Keratinocyte (primary cell): ENCODE measurements around the gene TPCN2. TPM values are rescaled to one million over a fixed set of nuclear protein-coding genes. Genes with fewer than 3 reads are reported as not detected.
A peak's percentile ranks its signal among the peaks of the same experiment; 100 is the strongest.

Experiments
- DNase-seq: peaks from one replicate; pipeline ENCODE4 v3.0.0-alpha.2; 2011; ENCODE audit warnings: low read depth, missing footprints, low spot score
- FAIRE-seq: peaks from 2 replicates; lab custom pipeline; 2011; peaks lifted over from hg19 to GRCh38; lab: Jason Lieb, UNC
- H2AFZ ChIP-seq: 2 replicates; pipeline ENCODE4 v1.6.0; 2012; ENCODE audit warnings: low read length, control low read depth, inconsistent platforms; ENCODE audit not compliant: control insufficient read depth
- H3K27ac ChIP-seq: 2 replicates; pipeline ENCODE4 v1.5.1; 2011; ENCODE audit warnings: low read length; ENCODE audit not compliant: control insufficient read depth, insufficient read depth
- H3K27me3 ChIP-seq: 3 replicates; pipeline ENCODE4 v1.6.0; 2011; ENCODE audit warnings: low read length; ENCODE audit not compliant: control insufficient read depth, insufficient read depth; ENCODE audit errors: extremely low read depth
- H3K36me3 ChIP-seq, 2 experiments: 2 replicates in 1 of 2; 3 replicates in 1 of 2; pipeline ENCODE4 v1.5.1; 2011; ENCODE audit warnings: low read length in 2 of 2, mild to moderate bottlenecking in 1 of 2; ENCODE audit not compliant: control insufficient read depth in 2 of 2, insufficient read depth in 2 of 2; ENCODE audit errors: extremely low read depth in 1 of 2
- H3K4me1 ChIP-seq: 3 replicates; pipeline ENCODE4 v1.5.1; 2011; ENCODE audit warnings: low read length; ENCODE audit not compliant: control insufficient read depth, insufficient read depth; ENCODE audit errors: extremely low read depth
- H3K4me2 ChIP-seq: 3 replicates; pipeline ENCODE4 v1.6.0; 2011; ENCODE audit warnings: low read depth, low read length; ENCODE audit not compliant: control insufficient read depth, insufficient read depth; ENCODE audit errors: extremely low read depth
- H3K4me3 ChIP-seq, 3 experiments: fragments of 200-600 bp in 1 of 3; sonication (generic) in 1 of 3; 2 replicates in 2 of 3; 3 replicates in 1 of 3; pipeline ENCODE4 v1.5.1; 2011 to 2016; ENCODE audit warnings: low read length in 3 of 3, mild to moderate bottlenecking in 3 of 3, control low read depth in 2 of 3, inconsistent platforms in 1 of 3, low read depth in 1 of 3, mixed read lengths in 1 of 3, mixed run types in 1 of 3, moderate library complexity in 1 of 3; ENCODE audit not compliant: control insufficient read depth in 2 of 3, insufficient read depth in 2 of 3; ENCODE audit errors: extremely low read depth in 1 of 3
- H3K79me2 ChIP-seq: 2 replicates; pipeline ENCODE4 v1.6.0; 2012; ENCODE audit warnings: low read length; ENCODE audit not compliant: control insufficient read depth, insufficient read depth
- H3K9ac ChIP-seq: 3 replicates; pipeline ENCODE4 v1.6.0; 2011; ENCODE audit warnings: low read length; ENCODE audit not compliant: control insufficient read depth, insufficient read depth; ENCODE audit errors: extremely low read depth
- H3K9me1 ChIP-seq: 3 replicates; pipeline ENCODE4 v1.6.0; 2011; ENCODE audit warnings: low read length; ENCODE audit not compliant: control insufficient read depth, insufficient read depth; ENCODE audit errors: extremely low read depth
- H3K9me3 ChIP-seq: 2 replicates; pipeline ENCODE4 v1.5.1; 2012; ENCODE audit warnings: low read depth, low read length; ENCODE audit not compliant: control insufficient read depth
- H4K20me1 ChIP-seq: 3 replicates; pipeline ENCODE4 v1.6.0; 2011; ENCODE audit warnings: low read length; ENCODE audit not compliant: control insufficient read depth, insufficient read depth; ENCODE audit errors: extremely low read depth
- EZH2 ChIP-seq: IDR thresholded peaks from one replicate; pipeline ENCODE4 v1.6.1; 2012; ENCODE audit warnings: inconsistent platforms, mild to moderate bottlenecking, low read length, moderate library complexity
- dilution Hi-C: fragments of 300-500 bp; cut with MboI; formaldehyde crosslinking; loops from one replicate; pipeline ENCODE4 v1.7.0; 2020; ENCODE audit warnings: low sequenced_read_pairs; ENCODE audit not compliant: extremely low pct_ligation_motif_present
- polyA plus RNA-seq, 5 experiments: library from polyadenylated mRNA; depleted of rRNA in 3 of 5; stranded (reverse) in 3 of 5; stranded (forward) in 1 of 5; unstranded in 1 of 5; fragments of >200 nt; gene quantifications; 1 replicate in 1 of 5; 2 replicates in 3 of 5; 3 replicates in 1 of 5; pipeline versions ENCODE4 v1.2.1 to v1.2.3, GENCODE V29; 2011 to 2012; ENCODE audit warnings: missing spikeins in 2 of 5, low read depth in 1 of 5, low replicate concordance in 1 of 5
- TF ChIP-seq, protein P1 (sequence below), 3 experiments: IDR thresholded peaks in 1 of 3; conservative IDR thresholded peaks in 1 of 3; optimal IDR thresholded peaks in 1 of 3; 2 replicates in 2 of 3; 3 replicates in 1 of 3; pipeline versions ENCODE3 to v1.5.1; 2011; ENCODE audit warnings: low read length in 3 of 3, mild to moderate bottlenecking in 3 of 3, moderate library complexity in 2 of 3, control low read depth in 1 of 3, inconsistent platforms in 1 of 3; ENCODE audit not compliant: insufficient read depth in 2 of 3; ENCODE audit errors: extremely low read depth in 1 of 3

The TPCN2 gene
- polyA plus RNA-seq, 1 donor (not counting 4 experiments of a cell fraction or from before 2014, with no cell fraction given): 7.7 TPM

DNA sequence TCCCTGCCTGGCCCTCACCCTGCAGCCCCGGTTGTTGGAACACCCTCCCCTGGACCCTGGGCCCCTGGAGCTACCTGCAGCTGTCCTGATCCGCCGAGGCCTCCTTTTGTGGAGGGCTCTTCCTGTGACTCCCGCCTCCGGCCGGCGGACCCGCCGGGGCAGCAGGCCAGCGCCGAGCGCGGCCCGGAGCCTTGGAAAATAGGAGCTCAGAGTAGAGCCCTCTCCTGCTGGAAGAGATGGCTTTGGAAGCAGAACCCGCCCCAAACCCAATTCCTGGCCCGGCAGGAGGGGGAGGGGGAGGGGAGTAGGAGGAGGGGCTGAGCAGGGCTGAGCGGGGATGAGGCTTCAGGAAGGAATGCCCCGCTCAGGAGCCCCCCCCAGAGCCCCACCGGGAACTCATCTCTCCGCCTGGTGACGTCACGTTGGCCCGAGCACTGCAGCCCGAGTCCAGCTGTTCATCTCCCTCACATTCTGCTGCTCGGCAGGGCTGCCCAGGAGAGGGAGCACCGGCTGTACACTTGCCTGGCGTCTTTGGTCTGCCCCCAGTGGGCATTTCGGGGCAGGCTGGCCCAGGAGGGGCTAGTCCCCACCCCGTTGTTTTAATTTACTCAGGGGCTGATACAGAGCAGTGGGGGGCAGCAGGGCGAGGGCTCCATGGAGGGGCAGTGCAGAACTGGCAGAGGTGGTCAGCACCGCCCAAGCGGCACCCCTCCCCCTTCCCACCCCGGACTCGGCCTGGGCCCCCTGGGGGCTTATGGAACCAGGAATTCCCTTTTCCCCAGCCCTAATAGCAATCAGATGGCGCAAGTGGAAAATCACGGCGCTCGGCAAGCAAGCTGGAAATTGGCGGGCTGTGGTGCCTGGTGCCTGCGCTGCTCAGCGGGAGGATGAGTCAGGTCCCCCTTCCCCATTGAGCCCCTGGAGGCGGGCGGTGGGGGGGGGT lies 35.5 kb upstream of the TPCN2 start, which contains the start of gene MRGPRF:
MRGPRF (minus strand) TSS at position 238 of the 943 bp plus-strand sequence. CDS start 3,345 bp downstream, outside the sequence.
- H3K4me3 ChIP-seq: no peak within 1 kb of the TSS
- no peak within 1 kb of the TSS for H3K9ac ChIP-seq
- H2AFZ ChIP-seq: no peak within 1 kb of the TSS
- FAIRE-seq (no peak), DNase-seq (no peak)
- H3K36me3 ChIP-seq: no peaks in the 10 kb centered on the region
- H3K27ac ChIP-seq: no peak within 1 kb of the TSS
- H3K27me3 ChIP-seq: peaks cover 30% of the 10 kb centered on the region
- peaks cover 4% of the 10 kb centered on the region for H3K9me1 ChIP-seq
- peaks cover 30% of the 10 kb centered on the region for H3K4me1 ChIP-seq
- no peaks in the 10 kb centered on the region for H3K9me3 ChIP-seq
- H4K20me1 ChIP-seq: no peaks in the 10 kb centered on the region
- H3K4me2 ChIP-seq: no peak within 1 kb of the TSS
- no peaks in the 10 kb centered on the region for H3K79me2 ChIP-seq
- TF ChIP-seq EZH2: no peak
- TF ChIP-seq, protein P1, sequence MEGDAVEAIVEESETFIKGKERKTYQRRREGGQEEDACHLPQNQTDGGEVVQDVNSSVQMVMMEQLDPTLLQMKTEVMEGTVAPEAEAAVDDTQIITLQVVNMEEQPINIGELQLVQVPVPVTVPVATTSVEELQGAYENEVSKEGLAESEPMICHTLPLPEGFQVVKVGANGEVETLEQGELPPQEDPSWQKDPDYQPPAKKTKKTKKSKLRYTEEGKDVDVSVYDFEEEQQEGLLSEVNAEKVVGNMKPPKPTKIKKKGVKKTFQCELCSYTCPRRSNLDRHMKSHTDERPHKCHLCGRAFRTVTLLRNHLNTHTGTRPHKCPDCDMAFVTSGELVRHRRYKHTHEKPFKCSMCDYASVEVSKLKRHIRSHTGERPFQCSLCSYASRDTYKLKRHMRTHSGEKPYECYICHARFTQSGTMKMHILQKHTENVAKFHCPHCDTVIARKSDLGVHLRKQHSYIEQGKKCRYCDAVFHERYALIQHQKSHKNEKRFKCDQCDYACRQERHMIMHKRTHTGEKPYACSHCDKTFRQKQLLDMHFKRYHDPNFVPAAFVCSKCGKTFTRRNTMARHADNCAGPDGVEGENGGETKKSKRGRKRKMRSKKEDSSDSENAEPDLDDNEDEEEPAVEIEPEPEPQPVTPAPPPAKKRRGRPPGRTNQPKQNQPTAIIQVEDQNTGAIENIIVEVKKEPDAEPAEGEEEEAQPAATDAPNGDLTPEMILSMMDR (optimal IDR thresholded peaks at IDR 0.05 in 1 of 3, IDR thresholded peaks at IDR 0.05 in 1 of 3, conservative IDR thresholded peaks at IDR 0.05 in 1 of 3; ENCODE audit: extremely low read depth in 1 of 3, insufficient read depth in 2 of 3, low read length in 3 of 3): peak; percentile 20 to 50 (median 42)
- dilution Hi-C loops: no loop called here

DNA sequence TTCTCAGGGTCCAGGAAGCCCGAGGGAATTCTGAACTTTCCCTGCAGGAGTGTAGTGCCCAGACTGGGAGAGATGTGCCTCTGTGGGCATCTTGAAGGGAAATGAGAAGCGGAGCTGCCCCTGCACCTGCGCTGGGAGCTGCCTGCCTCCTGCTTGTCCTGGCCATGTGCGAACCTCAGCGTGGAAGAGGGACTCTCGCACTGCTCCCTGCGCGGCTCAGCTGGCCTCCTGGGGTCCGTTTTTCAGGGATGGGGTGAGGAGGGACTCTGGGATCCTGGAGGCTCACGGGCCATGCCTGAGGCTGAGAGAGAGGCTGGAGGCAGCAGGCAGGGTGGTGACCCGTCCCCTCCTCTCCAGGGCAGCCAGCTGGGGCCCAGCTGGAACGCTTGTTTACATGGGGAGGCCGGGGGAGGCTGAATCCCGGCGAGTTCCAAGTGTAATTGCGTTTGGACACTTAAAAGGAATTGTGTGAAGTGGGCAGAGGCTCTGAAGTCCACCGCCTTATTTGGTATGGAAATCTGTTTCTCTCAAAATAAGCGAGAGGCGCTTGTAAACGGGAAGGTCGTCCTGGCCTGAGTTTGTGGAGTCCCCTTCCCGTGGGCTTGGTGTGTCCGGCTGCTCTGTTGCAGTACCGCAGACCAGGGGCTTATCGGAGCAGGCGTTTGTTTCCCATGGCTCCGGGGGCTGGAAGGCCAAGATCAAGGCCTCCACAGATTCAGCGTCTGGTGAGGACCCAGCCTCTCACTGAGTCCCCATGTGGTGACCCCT lies 34.5 kb upstream of the TPCN2 start:
- no peak overlapping the region for H3K4me2 ChIP-seq
- peaks cover under 1% of the 10 kb centered on the region for H3K9me1 ChIP-seq
- dilution Hi-C loops: no loop called here
- H3K79me2 ChIP-seq: no peaks in the 10 kb centered on the region
- DNase-seq (no peak), FAIRE-seq (no peak)
- no peaks in the 10 kb centered on the region for H4K20me1 ChIP-seq
- TF ChIP-seq, protein P1 (optimal IDR thresholded peaks at IDR 0.05 in 1 of 3, IDR thresholded peaks at IDR 0.05 in 1 of 3, conservative IDR thresholded peaks at IDR 0.05 in 1 of 3; ENCODE audit: extremely low read depth in 1 of 3, insufficient read depth in 2 of 3, low read length in 3 of 3): no peak
- TF ChIP-seq EZH2: no peak
- no peak overlapping the region for H3K9ac ChIP-seq
- no peaks in the 10 kb centered on the region for H3K36me3 ChIP-seq
- H2AFZ ChIP-seq: no peak overlapping the region
- H3K4me3 ChIP-seq: no peak overlapping the region
- peaks cover 31% of the 10 kb centered on the region for H3K27me3 ChIP-seq
- H3K9me3 ChIP-seq: no peaks in the 10 kb centered on the region
- peaks cover 20% of the 10 kb centered on the region for H3K4me1 ChIP-seq
- H3K27ac ChIP-seq: no peak overlapping the region
